GM18526 (cell line): ENCODE measurements around the gene STOM.

Experiments
- POLR2A ChIP-seq: IDR thresholded peaks from 3 replicates; pipeline ENCODE4 v1.6.1; 2011; ENCODE audit not compliant: insufficient read length; ENCODE audit errors: extremely low read depth

Gene STOM, protein sequence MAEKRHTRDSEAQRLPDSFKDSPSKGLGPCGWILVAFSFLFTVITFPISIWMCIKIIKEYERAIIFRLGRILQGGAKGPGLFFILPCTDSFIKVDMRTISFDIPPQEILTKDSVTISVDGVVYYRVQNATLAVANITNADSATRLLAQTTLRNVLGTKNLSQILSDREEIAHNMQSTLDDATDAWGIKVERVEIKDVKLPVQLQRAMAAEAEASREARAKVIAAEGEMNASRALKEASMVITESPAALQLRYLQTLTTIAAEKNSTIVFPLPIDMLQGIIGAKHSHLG

DNA sequence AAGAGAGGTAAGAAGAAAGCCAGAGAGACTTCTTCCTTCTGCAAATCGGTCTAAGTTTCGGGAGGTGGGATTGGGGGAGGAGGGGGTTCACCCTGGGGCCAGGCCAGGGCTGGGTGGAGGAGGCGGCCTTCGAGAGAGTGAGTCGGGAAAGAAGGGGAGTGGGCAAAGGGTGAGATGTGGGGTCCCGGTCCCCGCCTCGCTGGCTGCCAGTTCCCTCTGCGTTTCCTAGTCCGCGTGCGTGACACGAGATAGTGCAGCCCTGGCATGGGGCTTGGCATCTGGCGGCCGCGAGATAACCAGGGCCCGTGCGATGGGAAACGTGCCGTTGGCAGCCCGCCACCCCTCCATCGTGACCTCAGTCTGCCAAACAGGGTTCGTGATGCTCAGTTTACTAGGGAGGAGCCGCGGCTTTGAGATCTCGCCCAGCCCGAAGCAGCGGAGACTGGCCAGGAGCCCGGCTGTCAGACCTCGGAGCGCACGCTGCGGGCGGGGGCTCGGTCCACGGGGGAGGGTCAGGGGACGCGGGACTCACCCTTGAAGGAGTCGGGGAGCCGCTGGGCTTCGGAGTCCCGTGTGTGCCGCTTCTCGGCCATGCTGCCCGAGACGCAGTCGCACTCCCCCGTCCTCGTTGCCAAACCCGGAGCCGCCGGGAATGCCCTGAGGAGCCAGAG, at the start of gene STOM:
STOM (minus strand) TSS at position 656 of the 671 bp plus-strand sequence; CDS start at position 593, 63 bp downstream.
- peak; percentile 77 for TF ChIP-seq POLR2A

- no peak for TF ChIP-seq POLR2A
Measured at GRCh38 chr9:121411993-121412392, 41.9 kb upstream of the STOM start.

DNA sequence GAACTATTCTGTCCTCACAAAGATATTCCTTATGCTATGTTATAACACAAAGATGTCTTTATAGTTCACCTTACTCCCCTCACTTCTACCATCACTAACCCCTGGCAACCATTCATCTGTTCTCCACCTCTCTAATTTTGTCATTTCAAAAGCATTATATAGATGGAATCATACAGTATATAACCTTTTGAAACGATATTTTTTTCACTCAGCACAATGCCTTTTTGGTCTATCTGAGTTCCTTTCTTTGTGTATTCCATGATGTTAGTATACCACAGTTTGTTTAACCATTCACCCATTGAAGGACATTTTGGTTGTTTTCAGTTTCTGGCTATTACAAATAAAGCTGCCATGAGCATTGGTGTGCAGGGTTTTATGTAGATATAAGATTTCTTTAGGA, 35.8 kb upstream of the STOM start:
- no peak for TF ChIP-seq POLR2A

- TF ChIP-seq POLR2A: no peak
Measured at GRCh38 chr9:121404906-121405305, 34.9 kb upstream of the STOM start.

GRCh38 chr9:121399883-121400607, 30.0 kb upstream of the STOM start:
- no peak for TF ChIP-seq POLR2A

GRCh38 chr9:121399126-121399882, 29.3 kb upstream of the STOM start:
- no peak for TF ChIP-seq POLR2A

DNA sequence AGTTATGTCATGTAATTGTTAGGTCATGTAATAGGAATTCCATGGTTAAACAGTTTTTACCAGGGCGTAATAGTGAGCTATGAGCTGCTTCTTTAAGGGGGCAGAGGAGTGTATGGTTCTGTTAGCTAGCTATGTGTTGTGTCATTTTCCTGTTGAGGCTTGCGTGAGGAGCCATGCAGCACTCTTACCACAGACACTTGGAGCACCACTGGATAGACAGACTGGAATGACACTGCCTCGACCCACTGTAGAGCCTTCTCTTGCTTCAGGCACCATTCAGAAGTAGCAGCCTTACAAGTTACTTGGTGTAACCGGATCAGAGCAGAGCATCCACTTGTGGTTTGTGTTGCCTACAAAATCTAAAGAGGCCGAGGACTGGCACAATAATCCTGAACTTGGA, 28.3 kb upstream of the STOM start:
- TF ChIP-seq POLR2A: no peak

GRCh38 chr9:121395558-121395957, 25.5 kb upstream of the STOM start:
- TF ChIP-seq POLR2A: no peak

DNA sequence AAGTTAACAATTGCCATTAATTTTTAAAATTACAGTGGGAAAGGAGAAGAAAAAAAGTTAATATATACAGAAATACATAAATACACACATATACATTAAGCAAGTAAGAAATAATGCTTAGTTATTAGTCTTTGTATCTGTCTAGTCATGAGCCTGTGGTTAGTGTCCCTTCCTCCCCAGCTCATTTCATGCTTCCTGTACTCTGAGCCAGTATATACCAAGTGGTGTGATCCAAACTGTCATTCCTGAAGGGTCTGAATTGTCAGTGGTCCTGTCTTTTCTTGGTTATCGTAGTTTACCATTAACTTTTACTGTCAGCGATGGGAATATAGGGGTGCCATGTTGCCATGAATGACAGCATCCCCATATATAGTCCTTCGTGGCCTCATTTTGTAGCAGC, 24.2 kb upstream of the STOM start:
- TF ChIP-seq POLR2A: no peak

- TF ChIP-seq POLR2A: no peak
Measured at GRCh38 chr9:121393318-121393717, 23.3 kb upstream of the STOM start.

- TF ChIP-seq POLR2A: no peak
Measured at GRCh38 chr9:121390372-121390771, 20.3 kb upstream of the STOM start.

DNA sequence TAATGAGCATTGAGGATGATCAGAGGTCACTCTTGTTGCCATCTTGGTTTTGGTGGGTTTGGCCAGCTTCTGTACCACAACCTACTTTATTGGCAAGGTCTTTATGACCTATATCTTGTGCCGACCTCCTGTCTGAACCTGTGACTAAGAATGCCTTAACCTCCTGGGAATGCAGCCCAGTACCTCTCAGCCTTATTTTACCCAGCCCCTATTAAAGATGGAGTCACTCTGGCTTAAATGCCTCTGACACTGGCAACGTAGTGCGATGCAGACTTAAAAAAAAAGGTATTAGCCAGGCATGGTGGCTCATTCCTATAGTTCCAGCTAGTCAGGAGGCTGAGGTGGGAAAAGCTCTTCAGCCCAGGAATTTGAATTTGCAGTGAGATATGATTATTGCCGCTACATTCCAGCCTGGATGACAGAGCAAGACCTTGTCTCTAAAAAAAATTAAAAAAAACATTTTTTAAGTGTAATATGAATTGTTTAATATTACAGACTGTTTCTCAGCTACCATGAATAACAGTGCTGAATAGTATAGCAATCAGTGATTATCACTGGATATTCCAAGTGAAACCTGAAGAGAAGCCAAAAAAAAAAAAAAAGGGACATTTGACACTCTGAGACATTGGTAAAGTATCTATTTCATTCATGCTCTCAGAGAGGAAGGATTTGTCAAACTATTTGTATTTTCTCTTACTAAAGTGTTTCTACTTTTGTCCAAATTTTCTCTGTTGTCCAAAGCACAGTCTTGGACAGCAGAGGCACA, 18.3 kb upstream of the STOM start:
- no peak for TF ChIP-seq POLR2A

- no peak for TF ChIP-seq POLR2A
Measured at GRCh38 chr9:121386442-121387175, 16.6 kb upstream of the STOM start.

- TF ChIP-seq POLR2A: no peak
Measured at GRCh38 chr9:121383715-121384114, 13.7 kb upstream of the STOM start.
